Measurements from ENCODE around the gene SGSH.

SGSH gene

DNA sequence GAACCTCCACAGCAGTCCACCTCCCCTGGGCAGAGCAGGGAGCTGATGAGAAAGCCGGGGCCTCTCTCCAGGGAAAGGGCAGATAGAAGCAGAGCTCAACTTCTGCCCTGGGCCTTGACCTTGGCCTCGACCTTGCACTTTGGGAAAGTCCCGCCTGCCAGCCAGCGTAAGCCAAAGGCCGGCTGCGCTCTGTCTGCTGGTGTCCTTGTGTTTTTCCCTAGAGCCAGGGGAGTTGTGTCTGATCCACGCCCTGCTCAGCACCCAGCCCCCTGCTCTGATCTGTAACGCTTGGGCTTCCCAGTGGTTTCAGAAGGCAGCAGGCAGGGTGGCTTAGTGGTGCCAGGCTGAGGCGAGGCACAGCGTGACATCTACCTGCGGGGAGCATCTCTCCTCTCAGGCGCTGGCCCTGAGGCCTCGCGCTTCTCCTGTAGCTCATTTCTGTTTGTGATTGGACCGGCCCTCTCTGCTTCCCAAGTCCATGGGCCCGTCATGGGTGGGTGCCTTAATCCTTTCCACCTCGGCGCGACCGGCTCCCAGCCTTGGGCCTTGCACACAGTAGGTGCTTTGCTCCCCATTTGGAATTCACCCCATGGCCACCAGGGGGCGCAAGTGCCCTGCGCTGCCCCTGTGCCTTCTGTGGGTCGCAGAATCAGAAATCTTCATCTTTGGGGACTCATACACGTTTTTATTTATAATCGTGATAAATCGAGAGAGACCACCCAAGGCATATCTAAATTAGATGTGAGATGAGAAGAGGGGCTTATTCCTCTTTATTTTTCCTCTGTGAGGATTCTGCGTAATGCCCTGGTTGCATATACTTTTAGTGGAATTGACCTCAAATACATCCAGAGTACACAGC, 24.2 kb downstream of the SGSH start:
- TF ChIP-seq, protein P1, sequence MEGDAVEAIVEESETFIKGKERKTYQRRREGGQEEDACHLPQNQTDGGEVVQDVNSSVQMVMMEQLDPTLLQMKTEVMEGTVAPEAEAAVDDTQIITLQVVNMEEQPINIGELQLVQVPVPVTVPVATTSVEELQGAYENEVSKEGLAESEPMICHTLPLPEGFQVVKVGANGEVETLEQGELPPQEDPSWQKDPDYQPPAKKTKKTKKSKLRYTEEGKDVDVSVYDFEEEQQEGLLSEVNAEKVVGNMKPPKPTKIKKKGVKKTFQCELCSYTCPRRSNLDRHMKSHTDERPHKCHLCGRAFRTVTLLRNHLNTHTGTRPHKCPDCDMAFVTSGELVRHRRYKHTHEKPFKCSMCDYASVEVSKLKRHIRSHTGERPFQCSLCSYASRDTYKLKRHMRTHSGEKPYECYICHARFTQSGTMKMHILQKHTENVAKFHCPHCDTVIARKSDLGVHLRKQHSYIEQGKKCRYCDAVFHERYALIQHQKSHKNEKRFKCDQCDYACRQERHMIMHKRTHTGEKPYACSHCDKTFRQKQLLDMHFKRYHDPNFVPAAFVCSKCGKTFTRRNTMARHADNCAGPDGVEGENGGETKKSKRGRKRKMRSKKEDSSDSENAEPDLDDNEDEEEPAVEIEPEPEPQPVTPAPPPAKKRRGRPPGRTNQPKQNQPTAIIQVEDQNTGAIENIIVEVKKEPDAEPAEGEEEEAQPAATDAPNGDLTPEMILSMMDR (IDR thresholded peaks at IDR 0.05; ENCODE audit: poor library complexity, severe bottlenecking): peak; percentile 83
- Histone ChIP-seq H3K9me3 (ENCODE audit: severe bottlenecking) (no peaks in the 10 kb centered on the region), H3K4me3 (ENCODE audit: severe bottlenecking) (no peak overlapping the region), H3K27me3 (ENCODE audit: insufficient read depth, poor library complexity, severe bottlenecking) (no peaks in the 10 kb centered on the region), H3K4me1 (ENCODE audit: insufficient read depth, poor library complexity, severe bottlenecking) (no peaks in the 10 kb centered on the region), H3K27ac (ENCODE audit: poor library complexity, severe bottlenecking) (no peak overlapping the region), H3K36me3 (ENCODE audit: low read depth) (no peaks in the 10 kb centered on the region)
- DNase-seq (ENCODE audit: low spot score) (no peak), ATAC-seq (ENCODE audit: low read depth) (no peak)

DNA sequence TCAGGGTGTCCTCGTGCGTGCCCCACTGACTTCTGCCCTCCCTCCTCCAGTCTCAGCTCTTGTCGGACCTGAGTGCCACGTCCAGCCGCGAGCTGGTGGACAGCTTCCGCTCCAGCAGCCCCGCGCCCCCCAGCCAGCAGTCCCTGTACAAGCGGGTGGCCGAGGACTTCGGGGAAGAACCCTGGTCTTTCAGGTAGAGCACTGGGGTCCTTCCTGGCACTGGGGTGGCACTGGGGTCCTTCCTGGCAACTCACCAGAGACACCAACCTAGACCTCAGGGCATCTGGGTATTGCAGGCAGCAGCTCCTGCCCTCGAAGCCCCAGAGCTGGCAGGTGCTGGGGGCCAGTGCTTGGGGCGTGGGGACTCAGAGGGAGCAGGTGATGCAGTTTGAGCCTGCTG, 25.0 kb downstream of the SGSH start:
- Histone ChIP-seq H3K27me3 (ENCODE audit: insufficient read depth, poor library complexity, severe bottlenecking) (no peaks in the 10 kb centered on the region), H3K4me1 (ENCODE audit: insufficient read depth, poor library complexity, severe bottlenecking) (no peaks in the 10 kb centered on the region), H3K27ac (ENCODE audit: poor library complexity, severe bottlenecking) (no peak overlapping the region), H3K4me3 (ENCODE audit: severe bottlenecking) (no peak overlapping the region), H3K9me3 (ENCODE audit: severe bottlenecking) (no peaks in the 10 kb centered on the region), H3K36me3 (ENCODE audit: low read depth) (no peaks in the 10 kb centered on the region)
- TF ChIP-seq, protein P1 (IDR thresholded peaks at IDR 0.05; ENCODE audit: poor library complexity, severe bottlenecking): no peak
- no peak for ATAC-seq (ENCODE audit: low read depth)
- no peak for DNase-seq (ENCODE audit: low spot score)

DNA sequence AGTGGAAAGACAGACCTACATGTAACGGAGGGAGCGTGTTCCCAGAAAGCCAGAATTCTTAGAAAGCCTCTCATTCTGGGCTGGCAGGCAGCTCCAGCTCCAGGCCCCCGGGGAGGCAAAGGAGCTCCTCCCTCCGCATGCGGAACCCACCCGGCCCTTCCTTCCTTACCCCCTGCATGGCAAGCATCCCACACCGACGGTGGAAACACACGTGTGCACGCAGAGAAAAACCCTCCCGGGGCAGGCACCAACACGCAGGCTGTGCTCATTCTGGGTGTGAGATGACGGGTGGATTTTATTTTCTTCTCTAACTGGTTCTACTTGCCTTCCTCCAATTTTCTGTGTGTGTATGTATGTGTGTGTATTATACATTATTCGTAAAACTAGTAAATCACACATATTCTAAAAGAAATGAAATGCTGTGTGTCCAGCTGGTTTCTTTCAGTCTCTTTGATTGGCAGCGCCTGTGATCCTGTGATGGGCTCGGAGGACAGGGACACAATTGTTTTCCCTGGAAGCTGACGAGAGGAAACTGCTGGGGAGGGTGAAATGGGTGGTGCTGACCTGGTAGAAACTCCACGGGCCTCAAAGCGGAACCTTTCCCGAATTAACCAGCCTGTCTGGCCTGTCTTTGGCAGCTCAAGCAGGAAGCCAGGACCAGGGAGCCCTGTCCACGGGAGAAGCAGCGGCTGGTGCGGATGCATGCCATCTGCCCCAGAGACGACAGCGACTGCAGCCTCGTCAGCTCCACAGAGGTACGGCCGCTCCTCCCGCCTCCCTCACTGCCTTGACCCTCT, 28.1 kb downstream of the SGSH start:
- ATAC-seq (ENCODE audit: low read depth) (no peak), DNase-seq (ENCODE audit: low spot score) (no peak)
- no peaks in the 10 kb centered on the region for H3K27me3 ChIP-seq (ENCODE audit: insufficient read depth, poor library complexity, severe bottlenecking)
- TF ChIP-seq, protein P1 (IDR thresholded peaks at IDR 0.05; ENCODE audit: poor library complexity, severe bottlenecking): no peak
- H3K4me3 ChIP-seq (ENCODE audit: severe bottlenecking): no peak overlapping the region
- no peaks in the 10 kb centered on the region for H3K36me3 ChIP-seq (ENCODE audit: low read depth)
- H3K4me1 ChIP-seq (ENCODE audit: insufficient read depth, poor library complexity, severe bottlenecking): peaks cover 8% of the 10 kb centered on the region
- no peak overlapping the region for H3K27ac ChIP-seq (ENCODE audit: poor library complexity, severe bottlenecking)
- H3K9me3 ChIP-seq (ENCODE audit: severe bottlenecking): no peaks in the 10 kb centered on the region

DNA sequence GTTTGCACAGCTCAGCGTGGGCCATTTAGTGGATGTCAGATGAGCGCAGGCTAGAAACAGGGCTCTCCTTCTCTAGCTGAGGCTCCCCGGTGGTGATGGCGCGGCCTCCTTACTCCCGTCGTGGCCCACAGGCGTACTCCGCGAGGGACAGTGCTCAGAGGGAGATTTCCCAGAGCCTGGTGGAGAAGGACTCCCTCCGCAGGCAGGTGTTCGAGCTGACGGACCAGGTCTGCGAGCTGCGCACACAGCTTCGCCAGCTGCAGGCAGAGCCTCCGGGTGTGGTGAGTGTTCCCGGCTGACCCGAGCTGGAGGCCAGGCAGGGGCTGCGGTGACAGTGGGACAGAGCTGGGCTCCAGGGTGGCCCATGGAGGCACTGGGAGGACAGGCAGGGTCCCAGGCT, 28.9 kb downstream of the SGSH start:
- DNase-seq (ENCODE audit: low spot score) (no peak), ATAC-seq (ENCODE audit: low read depth) (no peak)
- no peaks in the 10 kb centered on the region for H3K36me3 ChIP-seq (ENCODE audit: low read depth)
- no peak overlapping the region for H3K4me3 ChIP-seq (ENCODE audit: severe bottlenecking)
- no peaks in the 10 kb centered on the region for H3K9me3 ChIP-seq (ENCODE audit: severe bottlenecking)
- H3K27me3 ChIP-seq (ENCODE audit: insufficient read depth, poor library complexity, severe bottlenecking): no peaks in the 10 kb centered on the region
- TF ChIP-seq, protein P1 (IDR thresholded peaks at IDR 0.05; ENCODE audit: poor library complexity, severe bottlenecking): no peak
- no peak overlapping the region for H3K27ac ChIP-seq (ENCODE audit: poor library complexity, severe bottlenecking)
- H3K4me1 ChIP-seq (ENCODE audit: insufficient read depth, poor library complexity, severe bottlenecking): peaks cover 8% of the 10 kb centered on the region

Measured in RWPE2 (cell line).